HTR-8/SVneo (cell line): Measurements from ENCODE around the gene CTSW.
A peak's percentile ranks its signal among the peaks of the same experiment; 100 is the strongest.
"Not testable (repeated sequence)": the region's sequence is repeated elsewhere in the genome, so short reads cannot be mapped to it uniquely, and the experiment has no call there.

Source experiments
- DNase-seq: peaks from one replicate; pipeline ENCODE4 v3.0.0; 2011; ENCODE audit warnings: low spot score, mixed read lengths; ENCODE audit not compliant: insufficient read length
- FAIRE-seq: peaks from 2 replicates; lab custom pipeline; 2011; peaks lifted over from hg19 to GRCh38; lab: Jason Lieb, UNC

Gene CTSW

GRCh38 chr11:65879617-65880016 is at the start of gene CTSW:
TSS of gene CTSW (plus strand) at chr11:65879837. CDS start at chr11:65879855, 18 bp downstream.
- DNase-seq (no peak), FAIRE-seq (no peak)

- not testable (repeated sequence) for FAIRE-seq, DNase-seq
These were observed 47.4 kb upstream of the CTSW start for GRCh38 chr11:65832231-65832630.

- DNase-seq: peak; percentile 96
These were observed 46.2 kb upstream of the CTSW start, which contains the start of gene SNX32 for GRCh38 chr11:65833297-65834030. TSS of gene SNX32 (plus strand) at chr11:65833963. CDS start at chr11:65834066, 103 bp downstream.

GRCh38 chr11:65834202-65834601 is 45.4 kb upstream of the CTSW start:
- DNase-seq: no peak
- peak; percentile 100 for FAIRE-seq

More at GRCh38 chr11:65833297-65834030, 46.2 kb upstream of the CTSW start, which contains the start of gene SNX32:
- no peak for FAIRE-seq

- DNase-seq (no peak), FAIRE-seq (peak; percentile 4)
These were observed 37.5 kb upstream of the CTSW start for GRCh38 chr11:65842144-65842543.

- no peak for FAIRE-seq
- no peak for DNase-seq
These were observed 35.8 kb upstream of the CTSW start for GRCh38 chr11:65843811-65844210.

- DNase-seq (no peak), FAIRE-seq (no peak)
These were observed 35.3 kb upstream of the CTSW start for GRCh38 chr11:65844231-65844872.

GRCh38 chr11:65847746-65848145 is 31.9 kb upstream of the CTSW start:
- no peak for DNase-seq
- FAIRE-seq: no peak

GRCh38 chr11:65848693-65849092 is 30.9 kb upstream of the CTSW start:
- FAIRE-seq, DNase-seq: not testable (repeated sequence)

GRCh38 chr11:65849366-65849765 is 30.3 kb upstream of the CTSW start:
- DNase-seq (no peak), FAIRE-seq (peak; percentile 4)

GRCh38 chr11:65849771-65850216 is 29.8 kb upstream of the CTSW start:
- no peak for DNase-seq
- FAIRE-seq: peak; percentile 57

GRCh38 chr11:65850217-65851082 is 29.2 kb upstream of the CTSW start:
- no peak for DNase-seq
- FAIRE-seq: peak; percentile 58

- FAIRE-seq: peak; percentile 62
- no peak for DNase-seq
These were observed 28.5 kb upstream of the CTSW start for GRCh38 chr11:65851083-65851579.

- FAIRE-seq: peak; percentile 48
- DNase-seq: no peak
These were observed 27.7 kb upstream of the CTSW start for GRCh38 chr11:65851811-65852507.

- DNase-seq (no peak), FAIRE-seq (peak; percentile 44)
These were observed 27.0 kb upstream of the CTSW start for GRCh38 chr11:65852508-65853245.

- no peak for DNase-seq
- no peak for FAIRE-seq
These were observed 26.2 kb upstream of the CTSW start for GRCh38 chr11:65853246-65853979.

- DNase-seq (no peak), FAIRE-seq (no peak)
These were observed 25.5 kb upstream of the CTSW start for GRCh38 chr11:65854161-65854592.
